Smooth muscle cell (in vitro differentiated cells): ENCODE results near the gene IRF8. TPM values are rescaled to one million over a fixed set of nuclear protein-coding genes. Genes with fewer than 3 reads are reported as not detected.

ENCODE experiments used
- DNase-seq: peaks from one replicate; lab custom pipeline; 2025; ENCODE audit not compliant: unreplicated experiment; lab: John Stamatoyannopoulos, UW
- H2AFZ ChIP-seq: fragments of 200-600 bp; sonication (generic); 2 replicates; pipeline ENCODE4 v1.6.0; 2016; ENCODE audit warnings: antibody characterized with exemption, low read depth, mild to moderate bottlenecking
- H3F3A ChIP-seq: fragments of 200-600 bp; sonication (generic); 2 replicates; pipeline ENCODE4 v1.6.0; 2017; ENCODE audit warnings: antibody characterized with exemption, low read depth
- H3K27ac ChIP-seq: fragments of 200-600 bp; sonication (generic); 2 replicates; pipeline ENCODE4 v1.5.1; 2016; ENCODE audit warnings: low read depth, mild to moderate bottlenecking
- H3K27me3 ChIP-seq: fragments of 200-600 bp; sonication (generic); 2 replicates; pipeline ENCODE4 v1.6.1; 2016; ENCODE audit warnings: low read depth, mild to moderate bottlenecking
- H3K36me3 ChIP-seq: fragments of 200-600 bp; sonication (generic); 2 replicates; pipeline ENCODE4 v1.5.1; 2016; ENCODE audit warnings: low read depth
- H3K4me1 ChIP-seq: fragments of 200-600 bp; sonication (generic); 2 replicates; pipeline ENCODE4 v1.5.1; 2016; ENCODE audit warnings: low read depth
- H3K4me2 ChIP-seq: fragments of 200-600 bp; sonication (generic); 2 replicates; pipeline ENCODE4 v1.6.0; 2016; ENCODE audit warnings: mild to moderate bottlenecking
- H3K4me3 ChIP-seq: fragments of 200-600 bp; sonication (generic); 2 replicates; pipeline ENCODE4 v1.5.1; 2016; ENCODE audit warnings: mild to moderate bottlenecking
- H3K79me2 ChIP-seq: fragments of 200-600 bp; sonication (generic); 2 replicates; pipeline ENCODE4 v1.6.0; 2016; ENCODE audit warnings: low read depth, mild to moderate bottlenecking
- H3K9ac ChIP-seq: fragments of 200-600 bp; sonication (generic); 2 replicates; pipeline ENCODE4 v1.6.0; 2016; ENCODE audit warnings: low read depth
- H3K9me3 ChIP-seq: fragments of 200-600 bp; sonication (generic); replicated peaks from 2 replicates; pipeline ENCODE4 v1.5.1; 2016; ENCODE audit warnings: low read depth
- H4K20me1 ChIP-seq: fragments of 200-600 bp; sonication (generic); 2 replicates; pipeline ENCODE4 v1.6.0; 2016; ENCODE audit warnings: low read depth
- CTCF ChIP-seq: fragments of 200-600 bp; sonication (generic); IDR thresholded peaks from 2 replicates; pipeline ENCODE4 v1.5.1; 2017; ENCODE audit warnings: borderline replicate concordance, mild to moderate bottlenecking, antibody characterized with exemption; ENCODE audit not compliant: insufficient read depth, poor library complexity, severe bottlenecking
- WGBS: methylation state at CpG from one replicate; pipeline ENCODE4 v1.1.7; 2016; ENCODE audit warnings: low lambda C conversion rate; 5-methylcytosine and 5-hydroxymethylcytosine counted together
- polyA plus RNA-seq: library from polyadenylated mRNA; unstranded; fragments of >200 nt; fragmentation: Nextera tagmentation; extraction: Ambion mirVana; gene quantifications from 2 replicates; pipeline ENCODE4 v1.2.1, GENCODE V29; 2016
- total RNA-seq: library from RNA; depleted of rRNA; stranded (reverse); fragments of >200 nt; gene quantifications from 2 replicates; pipeline ENCODE4 v1.2.3, GENCODE V29; 2014

IRF8 gene
- total and polyA plus RNA-seq, 2 experiments from 2014 or later: 0.88 to 3.4 TPM

DNA sequence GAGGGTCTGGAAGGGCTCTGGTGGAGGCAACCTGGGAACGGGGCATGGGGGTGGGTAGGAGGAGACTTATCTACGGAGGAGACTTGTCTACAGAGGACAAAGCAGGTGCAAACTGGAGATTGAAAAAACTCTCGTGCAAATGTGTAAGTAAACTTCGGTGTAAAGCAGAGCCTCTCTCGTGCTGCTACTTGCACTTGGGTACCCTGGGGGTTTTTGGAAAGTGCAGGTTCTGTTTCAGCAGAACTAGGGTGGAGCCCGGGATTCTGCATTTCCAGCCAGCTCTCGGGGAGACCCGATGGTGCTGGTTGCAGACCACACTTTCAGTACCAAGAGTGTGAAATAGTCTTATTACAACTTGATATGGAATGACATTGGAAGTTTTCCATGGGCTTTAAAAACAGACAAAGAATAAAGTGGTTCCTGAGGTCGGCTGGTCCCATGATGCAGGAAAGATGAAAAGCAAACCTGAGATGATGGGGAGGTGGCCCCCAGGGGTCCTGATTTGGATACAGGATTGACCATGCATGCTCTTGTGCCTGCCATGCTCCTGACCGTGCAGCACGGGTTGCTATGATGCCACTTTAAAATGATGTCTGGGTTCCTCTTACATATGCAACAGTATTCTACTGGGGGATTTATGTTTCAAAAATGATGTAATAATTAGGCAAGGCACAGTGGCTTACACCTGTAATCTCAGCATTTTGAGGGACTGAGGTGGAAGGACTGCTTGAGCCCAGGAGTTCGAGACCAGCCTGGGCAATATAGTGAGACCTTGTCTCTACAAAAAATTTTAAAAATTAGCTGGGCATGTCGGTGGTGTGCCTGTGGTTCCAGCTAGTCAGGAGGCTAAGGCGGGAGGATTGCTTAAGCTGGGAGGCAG is 69.3 kb downstream of the IRF8 start:
- Histone ChIP-seq H3K9ac (no peak overlapping the region), H3F3A (peaks cover 4% of the 10 kb centered on the region), H3K27me3 (no peaks in the 10 kb centered on the region), H3K9me3 (no peaks in the 10 kb centered on the region), H4K20me1 (no peaks in the 10 kb centered on the region), H3K27ac (no peak overlapping the region), H3K4me1 (peaks cover 8% of the 10 kb centered on the region), H3K36me3 (no peaks in the 10 kb centered on the region), H3K4me3 (no peak overlapping the region), H3K79me2 (no peaks in the 10 kb centered on the region), H3K4me2 (no peak overlapping the region), H2AFZ (no peak overlapping the region)
- no peak for DNase-seq
- WGBS: 82% methylated on average over 14 of the region's 14 CpGs
- TF ChIP-seq CTCF: no peak

- no peaks in the 10 kb centered on the region for H4K20me1 ChIP-seq
- H3K27me3 ChIP-seq: no peaks in the 10 kb centered on the region
- TF ChIP-seq CTCF: no peak
- H3K4me2 ChIP-seq: peak overlapping the region; percentile 38
- H3K9ac ChIP-seq: no peak overlapping the region
- 21% methylated on average over 2 of the region's 2 CpGs for WGBS
- no peak overlapping the region for H3K4me3 ChIP-seq
- H3K36me3 ChIP-seq: no peaks in the 10 kb centered on the region
- peaks cover 8% of the 10 kb centered on the region for H3K4me1 ChIP-seq
- H3K9me3 ChIP-seq: no peaks in the 10 kb centered on the region
- H2AFZ ChIP-seq: no peak overlapping the region
- peaks cover 4% of the 10 kb centered on the region for H3F3A ChIP-seq
- no peak for DNase-seq
- H3K79me2 ChIP-seq: no peaks in the 10 kb centered on the region
- peak overlapping the region; percentile 37 for H3K27ac ChIP-seq
Observed at GRCh38 chr16:85969159-85969558, 70.2 kb downstream of the IRF8 start.

DNA sequence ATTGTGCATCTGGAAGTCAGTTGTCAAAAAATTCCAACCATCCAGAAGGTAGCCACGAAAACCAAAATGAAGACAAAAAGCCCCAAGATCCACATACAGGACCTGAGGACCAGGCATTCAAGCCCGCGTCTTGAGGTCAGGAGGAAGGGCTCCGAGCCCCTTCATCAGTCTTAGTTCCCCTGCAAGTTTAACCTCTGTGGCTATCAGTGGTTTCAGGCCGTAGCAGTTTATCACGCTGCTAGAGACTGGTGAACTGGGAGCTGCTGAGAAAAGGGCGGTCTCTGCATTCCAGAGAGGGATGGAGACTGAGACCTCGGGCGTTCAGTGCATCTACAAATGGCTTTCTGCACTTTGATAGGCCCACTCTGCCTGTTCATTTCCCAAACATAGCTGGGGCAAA is 70.6 kb downstream of the IRF8 start:
- no peak for DNase-seq
- no peak for TF ChIP-seq CTCF
- Histone ChIP-seq H3F3A (peaks cover 4% of the 10 kb centered on the region), H3K4me1 (peaks cover 8% of the 10 kb centered on the region), H2AFZ (no peak overlapping the region), H3K9ac (no peak overlapping the region), H3K79me2 (no peaks in the 10 kb centered on the region), H3K9me3 (no peaks in the 10 kb centered on the region), H3K4me2 (peak overlapping the region; percentile 38), H3K36me3 (no peaks in the 10 kb centered on the region), H3K4me3 (no peak overlapping the region), H4K20me1 (no peaks in the 10 kb centered on the region), H3K27ac (peak overlapping the region; percentile 37), H3K27me3 (no peaks in the 10 kb centered on the region)
- 22% methylated on average over 9 of the region's 9 CpGs for WGBS
